Esophagus muscularis mucosa (tissue), 4 donors: ENCODE results near the gene VPREB3. TPM values are rescaled to one million over a fixed set of nuclear protein-coding genes. Genes with fewer than 3 reads are reported as not detected.

Experiments used
- DNase-seq: peaks from one replicate; pipeline ENCODE4 v3.0.0-alpha.2; 2017; ENCODE audit errors: extremely low spot score
- H3K27ac ChIP-seq, 4 donors: fragments of 200-600 bp; sonication (generic); replicated peaks in 1 of 4; 1 replicate in 3 of 4; 2 replicates in 1 of 4; pipeline ENCODE4 v1.5.1; 2016 to 2019; ENCODE audit warnings: mild to moderate bottlenecking in 1 of 4
- H3K27me3 ChIP-seq, 4 donors: fragments of 200-600 bp; sonication (generic); one replicate each; pipeline versions ENCODE4 v1.5.1 to v1.6.0; 2016 to 2019
- H3K36me3 ChIP-seq, 4 donors: fragments of 200-600 bp; sonication (generic); one replicate each; pipeline ENCODE4 v1.5.1; 2016 to 2019
- H3K4me1 ChIP-seq, 4 donors: fragments of 200-600 bp; sonication (generic); one replicate each; pipeline ENCODE4 v1.5.1; 2016 to 2019
- H3K4me3 ChIP-seq, 4 donors: fragments of 200-600 bp; sonication (generic); 1 replicate in 2 of 4; 2 replicates in 2 of 4; pipeline ENCODE4 v1.5.1; 2016 to 2019; ENCODE audit warnings: mild to moderate bottlenecking in 4 of 4, moderate library complexity in 1 of 4
- H3K9me3 ChIP-seq, 4 donors: fragments of 200-600 bp; sonication (generic); 1 replicate in 3 of 4; 2 replicates in 1 of 4; pipeline ENCODE4 v1.5.1; 2016 to 2019
- EP300 ChIP-seq: sonication (generic); formaldehyde crosslinking; IDR thresholded peaks from one replicate; pipeline ENCODE4 v1.6.1; 2017; ENCODE audit warnings: antibody characterized with exemption
- POLR2A ChIP-seq: fragments of 450-650 bp; IDR thresholded peaks from one replicate; pipeline ENCODE4 v1.6.1; 2017; ENCODE audit warnings: antibody characterized with exemption, moderate library complexity, mild to moderate bottlenecking, low read depth
- POLR2AphosphoS5 ChIP-seq, 2 donors: sonication (generic); formaldehyde crosslinking; IDR thresholded peaks; one replicate each; pipeline ENCODE4 v1.6.1; 2017; ENCODE audit warnings: antibody characterized with exemption in 2 of 2
- WGBS: methylation state at CpG from one replicate; pipeline ENCODE4 v1.1.5; 2018; 5-methylcytosine and 5-hydroxymethylcytosine counted together
- intact Hi-C: fragments of 100-400 bp; cut with DNase I; formaldehyde crosslinking; loops from one replicate; pipeline ENCODE4 v1.15.1; 2023
- total RNA-seq, 4 donors: library from RNA; depleted of rRNA; stranded (reverse); fragments of >200 nt; gene quantifications; one replicate each; pipeline versions ENCODE4 v1.1.0 to v1.2.1, GENCODE V29; 2016
- TF ChIP-seq, protein P1 (sequence below), 3 experiments: fragments of 200-600 bp in 2 of 3; fragments of 450-650 bp in 1 of 3; sonication (generic) in 2 of 3; IDR thresholded peaks; one replicate each; pipeline ENCODE4 v1.5.1; 2017 to 2019; ENCODE audit warnings: antibody characterized with exemption in 3 of 3, mild to moderate bottlenecking in 2 of 3, moderate library complexity in 1 of 3

The VPREB3 gene
- total RNA-seq, 4 donors from 2014 or later = not detected

GRCh38 chr22:23800297-23801237, 46.3 kb upstream of the VPREB3 start:
- intact Hi-C loops = no loop called here
- Histone ChIP-seq H3K27ac (no peak overlapping the region), H3K4me1 (no peaks in the 10 kb centered on the region), H3K9me3 (no peaks in the 10 kb centered on the region), H3K27me3 (no peaks in the 10 kb centered on the region), H3K36me3 (peaks cover 67 to 93% (median 91%) of the 10 kb centered on the region in 4 donors), H3K4me3 (no peak overlapping the region)
- DNase-seq = no peak
- TF ChIP-seq EP300 (no peak), POLR2A (no peak), POLR2AphosphoS5 (IDR thresholded peaks at IDR 0.05) (no peak)
- TF ChIP-seq, protein P1, sequence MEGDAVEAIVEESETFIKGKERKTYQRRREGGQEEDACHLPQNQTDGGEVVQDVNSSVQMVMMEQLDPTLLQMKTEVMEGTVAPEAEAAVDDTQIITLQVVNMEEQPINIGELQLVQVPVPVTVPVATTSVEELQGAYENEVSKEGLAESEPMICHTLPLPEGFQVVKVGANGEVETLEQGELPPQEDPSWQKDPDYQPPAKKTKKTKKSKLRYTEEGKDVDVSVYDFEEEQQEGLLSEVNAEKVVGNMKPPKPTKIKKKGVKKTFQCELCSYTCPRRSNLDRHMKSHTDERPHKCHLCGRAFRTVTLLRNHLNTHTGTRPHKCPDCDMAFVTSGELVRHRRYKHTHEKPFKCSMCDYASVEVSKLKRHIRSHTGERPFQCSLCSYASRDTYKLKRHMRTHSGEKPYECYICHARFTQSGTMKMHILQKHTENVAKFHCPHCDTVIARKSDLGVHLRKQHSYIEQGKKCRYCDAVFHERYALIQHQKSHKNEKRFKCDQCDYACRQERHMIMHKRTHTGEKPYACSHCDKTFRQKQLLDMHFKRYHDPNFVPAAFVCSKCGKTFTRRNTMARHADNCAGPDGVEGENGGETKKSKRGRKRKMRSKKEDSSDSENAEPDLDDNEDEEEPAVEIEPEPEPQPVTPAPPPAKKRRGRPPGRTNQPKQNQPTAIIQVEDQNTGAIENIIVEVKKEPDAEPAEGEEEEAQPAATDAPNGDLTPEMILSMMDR (IDR thresholded peaks at IDR 0.05) = no peak
- 94% methylated on average over 14 of the region's 18 CpGs for WGBS

GRCh38 chr22:23796461-23796860, 42.2 kb upstream of the VPREB3 start:
- peaks cover under 1 to 12% (median 5%) of the 10 kb centered on the region in 4 donors for H3K4me1 ChIP-seq
- peaks cover 53 to 92% (median 89%) of the 10 kb centered on the region in 4 donors for H3K36me3 ChIP-seq
- TF ChIP-seq POLR2AphosphoS5 (IDR thresholded peaks at IDR 0.05) (no peak), POLR2A (no peak), EP300 (no peak)
- TF ChIP-seq, protein P1 (IDR thresholded peaks at IDR 0.05) = no peak
- no peaks in the 10 kb centered on the region for H3K27me3 ChIP-seq
- intact Hi-C loops = loop anchor here (5.0 kb wide), 1 partner anchor 36 kb away; no protein-coding TSS in a partner anchor
- no peaks in the 10 kb centered on the region for H3K9me3 ChIP-seq
- DNase-seq = no peak
- no peak overlapping the region for H3K4me3 ChIP-seq
- no peak overlapping the region for H3K27ac ChIP-seq
- WGBS = 73% methylated on average over 5 of the region's 5 CpGs

DNA sequence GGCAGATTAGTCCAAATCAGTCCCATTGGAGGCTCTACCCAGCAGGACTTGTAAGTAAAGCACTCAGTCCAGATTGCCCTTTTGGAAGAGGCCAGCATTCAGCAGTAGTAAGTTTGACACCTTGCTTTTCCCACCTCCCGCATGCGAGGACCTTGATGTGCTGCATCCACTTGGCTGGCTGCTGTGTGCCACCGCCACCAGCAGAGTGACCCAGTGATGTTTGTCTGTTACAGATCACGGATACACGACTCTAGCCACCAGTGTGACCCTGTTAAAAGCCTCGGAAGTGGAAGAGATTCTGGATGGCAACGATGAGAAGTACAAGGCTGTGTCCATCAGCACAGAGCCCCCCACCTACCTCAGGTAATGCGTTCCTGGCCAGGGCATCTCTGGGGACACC, 39.1 kb upstream of the VPREB3 start:
- 89% methylated on average over 8 of the region's 8 CpGs for WGBS
- intact Hi-C loops = no loop called here
- Histone ChIP-seq H3K27me3 (no peaks in the 10 kb centered on the region), H3K4me3 (no peak overlapping the region), H3K27ac (no peak overlapping the region), H3K9me3 (no peaks in the 10 kb centered on the region), H3K36me3 (peaks cover 34 to 64% (median 59%) of the 10 kb centered on the region in 4 donors), H3K4me1 (peaks cover 19 to 43% (median 36%) of the 10 kb centered on the region in 4 donors)
- no peak for DNase-seq
- TF ChIP-seq EP300 (no peak), POLR2AphosphoS5 (IDR thresholded peaks at IDR 0.05) (no peak), POLR2A (no peak)
- TF ChIP-seq, protein P1 (IDR thresholded peaks at IDR 0.05) = no peak

DNA sequence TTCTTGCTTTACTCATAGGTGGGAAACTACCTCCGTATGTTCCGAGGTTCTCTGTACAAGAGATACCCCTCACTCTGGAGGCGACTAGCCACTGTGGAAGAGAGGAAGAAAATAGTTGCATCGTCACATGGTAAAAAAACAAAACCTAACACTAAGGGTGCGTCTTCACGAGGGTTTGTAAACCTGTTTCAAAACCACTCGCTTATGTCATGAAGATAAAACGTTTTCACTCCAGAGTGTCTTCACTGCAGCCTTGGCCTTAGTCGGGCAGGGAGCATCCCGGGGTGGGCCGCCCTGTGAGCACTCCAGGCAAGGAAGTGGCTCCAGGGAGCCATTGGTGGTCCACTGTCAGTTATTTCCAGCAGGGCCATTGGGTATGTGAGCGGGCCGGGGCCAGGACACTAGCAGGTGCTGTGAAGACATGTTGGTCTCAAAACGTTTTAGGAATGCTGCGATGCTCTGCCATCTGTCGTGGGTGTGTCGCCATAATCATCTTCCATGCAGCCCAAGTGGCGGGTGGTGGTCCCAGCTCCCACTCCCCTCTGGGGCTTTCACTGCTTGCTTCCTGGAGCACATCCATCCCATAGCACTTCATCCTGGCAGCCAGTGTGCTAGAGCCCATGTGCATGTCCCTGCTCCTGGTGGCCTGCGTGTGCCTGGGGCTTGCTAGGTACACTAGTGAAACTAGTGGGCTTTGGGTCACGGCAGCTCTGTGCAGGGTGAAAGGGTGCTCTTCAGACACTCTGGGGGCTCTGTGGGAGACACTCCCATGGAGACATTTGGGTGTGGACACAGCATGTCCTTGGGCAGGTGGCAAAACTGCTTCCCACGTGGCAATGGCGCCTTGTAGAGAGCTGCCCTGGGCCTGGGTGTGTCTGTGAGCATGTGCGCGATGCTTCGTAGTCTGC, 37.8 kb upstream of the VPREB3 start:
- no peak for TF ChIP-seq EP300
- no peak for TF ChIP-seq POLR2A
- no peak for TF ChIP-seq POLR2AphosphoS5 (IDR thresholded peaks at IDR 0.05)
- TF ChIP-seq, protein P1 (IDR thresholded peaks at IDR 0.05) = no peak
- Histone ChIP-seq H3K27me3 (no peaks in the 10 kb centered on the region), H3K36me3 (peaks cover 26 to 52% (median 51%) of the 10 kb centered on the region in 4 donors), H3K4me3 (no peak overlapping the region), H3K27ac (peak overlapping the region; percentile 13 to 42 (median 26)), H3K9me3 (no peaks in the 10 kb centered on the region), H3K4me1 (peaks cover 25 to 54% (median 45%) of the 10 kb centered on the region in 4 donors)
- intact Hi-C loops = no loop called here
- no peak for DNase-seq
- WGBS = 79% methylated on average over 18 of the region's 25 CpGs
